Measurements from ENCODE around the gene STK39.

Gene STK39

DNA sequence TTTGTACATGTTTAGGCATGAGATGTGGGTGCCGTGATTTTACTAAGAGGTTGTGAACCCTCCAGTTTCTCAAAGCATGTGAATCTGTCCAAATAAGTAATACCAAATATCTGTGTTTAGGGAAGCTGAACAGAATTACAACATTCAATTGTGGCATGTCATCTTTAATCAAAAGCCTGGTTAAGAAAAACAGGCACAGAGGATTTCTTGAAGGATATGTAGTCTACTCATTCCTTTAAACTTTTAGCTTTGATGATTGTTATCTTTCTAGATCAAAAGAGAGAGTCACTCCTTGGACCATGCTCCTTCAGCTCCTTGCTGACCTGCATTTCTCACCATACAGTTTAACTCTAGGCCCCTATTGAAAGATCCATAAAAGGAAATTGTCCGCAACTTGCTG, 296.8 kb downstream of the STK39 start:
- POLR2A ChIA-PET, result no interaction called here
- TF ChIP-seq, protein P1, sequence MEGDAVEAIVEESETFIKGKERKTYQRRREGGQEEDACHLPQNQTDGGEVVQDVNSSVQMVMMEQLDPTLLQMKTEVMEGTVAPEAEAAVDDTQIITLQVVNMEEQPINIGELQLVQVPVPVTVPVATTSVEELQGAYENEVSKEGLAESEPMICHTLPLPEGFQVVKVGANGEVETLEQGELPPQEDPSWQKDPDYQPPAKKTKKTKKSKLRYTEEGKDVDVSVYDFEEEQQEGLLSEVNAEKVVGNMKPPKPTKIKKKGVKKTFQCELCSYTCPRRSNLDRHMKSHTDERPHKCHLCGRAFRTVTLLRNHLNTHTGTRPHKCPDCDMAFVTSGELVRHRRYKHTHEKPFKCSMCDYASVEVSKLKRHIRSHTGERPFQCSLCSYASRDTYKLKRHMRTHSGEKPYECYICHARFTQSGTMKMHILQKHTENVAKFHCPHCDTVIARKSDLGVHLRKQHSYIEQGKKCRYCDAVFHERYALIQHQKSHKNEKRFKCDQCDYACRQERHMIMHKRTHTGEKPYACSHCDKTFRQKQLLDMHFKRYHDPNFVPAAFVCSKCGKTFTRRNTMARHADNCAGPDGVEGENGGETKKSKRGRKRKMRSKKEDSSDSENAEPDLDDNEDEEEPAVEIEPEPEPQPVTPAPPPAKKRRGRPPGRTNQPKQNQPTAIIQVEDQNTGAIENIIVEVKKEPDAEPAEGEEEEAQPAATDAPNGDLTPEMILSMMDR (IDR thresholded peaks at IDR 0.05; ENCODE audit: insufficient read depth, low read length, missing control alignments), result no peak
- no peak overlapping the region for H3K4me3 ChIP-seq (ENCODE audit: low read depth, low read length)
- CTCF ChIA-PET, result interaction anchor here (0.7 to 1.2 kb wide), 2 partner anchors 162 to 168 kb away, joined by 3 read pairs; no protein-coding TSS in a partner anchor
- DNase-seq (ENCODE audit: low read depth, low spot score), result no peak

DNA sequence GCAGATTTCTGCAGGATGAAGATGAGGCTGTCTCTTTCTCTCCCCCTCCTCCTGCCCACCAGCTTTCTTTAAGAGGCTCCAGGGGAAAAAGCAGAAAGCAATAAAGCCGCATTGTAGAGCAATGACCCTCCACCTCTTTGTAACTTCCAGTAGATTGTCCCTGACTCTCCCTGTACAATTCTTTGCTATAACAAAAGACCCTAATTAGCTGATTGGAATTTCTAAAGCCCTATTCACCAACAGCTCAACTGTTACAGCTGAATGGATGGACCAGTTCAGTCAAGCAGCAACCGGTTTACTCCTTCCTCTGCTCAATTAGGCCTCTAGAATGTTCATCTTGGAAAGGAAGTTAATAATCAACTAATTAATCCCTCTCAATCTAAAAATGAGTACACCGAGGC, 301.0 kb downstream of the STK39 start:
- no peak for DNase-seq (ENCODE audit: low read depth, low spot score)
- POLR2A ChIA-PET, result no interaction called here
- CTCF ChIA-PET, result interaction anchor here (1.1 to 1.9 kb wide), 2 partner anchors 19 to 173 kb away, joined by 3 to 7 read pairs; no protein-coding TSS in a partner anchor

DNA sequence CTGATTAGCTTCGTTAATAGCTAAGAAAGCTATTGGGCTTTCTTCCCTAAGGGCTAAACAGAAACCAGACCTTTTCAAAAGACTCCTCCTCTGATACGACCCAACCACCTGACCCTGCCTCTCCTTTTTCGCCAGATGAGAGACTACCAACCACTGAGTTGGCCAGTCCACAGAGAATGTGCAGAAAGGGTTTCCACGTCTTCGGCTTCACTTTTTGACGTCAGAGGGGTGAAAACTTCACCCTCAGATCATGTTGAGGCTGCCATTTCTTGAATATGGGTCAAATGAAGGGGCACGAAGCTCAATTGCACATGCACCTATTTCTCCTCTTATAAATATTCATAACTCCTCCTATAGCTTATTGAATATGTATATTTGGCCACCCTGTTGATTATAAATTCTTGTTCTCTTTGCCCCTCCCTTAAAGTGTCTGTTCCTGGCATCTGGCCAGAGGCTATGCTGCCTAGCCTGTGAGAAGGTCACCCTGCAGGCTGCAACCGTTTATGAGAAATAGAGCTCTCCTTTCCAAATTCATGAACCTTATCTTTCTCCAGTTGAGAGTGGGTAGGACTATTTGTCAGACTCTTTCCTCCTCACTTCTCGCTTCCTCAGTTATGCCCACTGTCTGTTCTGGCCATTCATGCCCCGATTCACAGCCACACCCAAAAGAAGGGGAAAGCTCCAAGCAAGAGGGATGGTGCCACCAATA, 301.6 kb downstream of the STK39 start:
- ChIA-PET CTCF (interaction anchor here (1.1 to 1.9 kb wide), 2 partner anchors 20 to 173 kb away, joined by 3 to 7 read pairs; no protein-coding TSS in a partner anchor), POLR2A (no interaction called here)
- TF ChIP-seq, protein P1 (IDR thresholded peaks at IDR 0.05; ENCODE audit: insufficient read depth, low read length, missing control alignments), result no peak
- no peak for DNase-seq (ENCODE audit: low read depth, low spot score)
- H3K4me3 ChIP-seq (ENCODE audit: low read depth, low read length), result no peak overlapping the region

More for the DNA sequence above, 301.0 kb downstream of the STK39 start:
- no peak overlapping the region for H3K4me3 ChIP-seq (ENCODE audit: low read depth, low read length)
- TF ChIP-seq, protein P1 (IDR thresholded peaks at IDR 0.05; ENCODE audit: insufficient read depth, low read length, missing control alignments), result no peak

DNA sequence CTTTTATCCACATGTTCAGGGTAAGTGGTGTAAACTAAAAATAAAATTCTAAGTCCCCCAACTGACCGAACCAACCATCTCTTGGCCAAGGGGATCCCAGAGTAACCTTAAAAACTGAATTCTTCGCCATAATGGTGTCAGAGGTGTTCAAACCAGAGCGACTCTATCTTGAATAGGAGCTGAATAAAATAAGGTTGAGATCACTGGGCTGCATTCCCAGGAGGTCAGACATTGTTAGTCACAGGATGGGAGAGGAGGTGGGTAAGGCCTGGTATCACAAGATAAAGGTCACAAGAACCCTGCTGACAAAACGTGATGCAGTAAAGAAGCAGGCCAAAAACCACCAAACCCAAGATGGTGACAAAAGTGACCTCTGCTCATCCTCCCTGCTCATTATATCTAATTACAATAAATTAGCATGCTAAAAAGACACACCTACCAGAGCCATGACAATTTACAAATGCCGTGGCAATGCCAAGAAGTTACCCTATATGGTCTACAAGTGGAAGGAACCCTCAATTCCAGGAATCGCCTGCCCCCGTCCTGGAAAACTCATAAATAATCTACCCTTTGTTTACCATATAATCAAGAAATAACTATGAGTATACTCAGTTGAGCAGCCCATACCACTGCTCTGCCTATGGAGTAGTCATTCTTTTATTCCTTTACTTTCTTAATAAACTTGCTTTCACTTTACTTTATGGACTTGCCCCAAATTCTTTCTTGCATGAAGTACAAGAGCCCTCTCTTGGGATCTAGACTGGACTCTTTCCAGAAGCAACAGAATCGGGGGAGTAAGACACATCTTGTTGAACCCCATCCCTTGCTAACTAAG, 302.4 kb downstream of the STK39 start:
- CTCF ChIA-PET, result interaction anchor here (1.1 to 2.4 kb wide), 2 partner anchors 20 to 174 kb away, joined by 3 to 7 read pairs; no protein-coding TSS in a partner anchor
- TF ChIP-seq, protein P1 (IDR thresholded peaks at IDR 0.05; ENCODE audit: insufficient read depth, low read length, missing control alignments), result no peak
- DNase-seq (ENCODE audit: low read depth, low spot score), result no peak
- no peak overlapping the region for H3K4me3 ChIP-seq (ENCODE audit: low read depth, low read length)
- POLR2A ChIA-PET, result no interaction called here

DNA sequence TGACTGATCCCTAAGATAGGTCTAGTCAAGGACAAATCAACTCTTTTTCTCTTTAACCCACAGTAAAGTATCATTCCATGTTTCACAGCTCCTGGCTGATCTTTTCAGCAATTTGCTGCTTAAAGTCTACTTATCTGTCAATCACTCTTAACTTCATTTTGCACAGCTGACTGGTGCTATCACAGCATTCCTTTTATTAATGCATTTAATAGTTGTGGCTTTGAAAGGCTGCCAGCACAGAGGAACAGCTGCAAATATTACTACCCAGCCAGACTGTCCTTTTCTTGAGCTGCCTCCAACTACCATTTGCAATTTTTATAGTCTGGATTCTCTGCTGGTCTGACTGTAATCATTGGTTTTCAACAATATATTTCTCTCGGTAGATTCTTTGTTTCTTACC, 303.5 kb downstream of the STK39 start:
- POLR2A ChIA-PET, result no interaction called here
- no peak for DNase-seq (ENCODE audit: low read depth, low spot score)
- H3K4me3 ChIP-seq (ENCODE audit: low read depth, low read length), result no peak overlapping the region
- CTCF ChIA-PET, result interaction anchor here (2.4 kb wide), 1 partner anchor 175 kb away, joined by 7 read pairs; no protein-coding TSS in a partner anchor
- TF ChIP-seq, protein P1 (IDR thresholded peaks at IDR 0.05; ENCODE audit: insufficient read depth, low read length, missing control alignments), result no peak

DNA sequence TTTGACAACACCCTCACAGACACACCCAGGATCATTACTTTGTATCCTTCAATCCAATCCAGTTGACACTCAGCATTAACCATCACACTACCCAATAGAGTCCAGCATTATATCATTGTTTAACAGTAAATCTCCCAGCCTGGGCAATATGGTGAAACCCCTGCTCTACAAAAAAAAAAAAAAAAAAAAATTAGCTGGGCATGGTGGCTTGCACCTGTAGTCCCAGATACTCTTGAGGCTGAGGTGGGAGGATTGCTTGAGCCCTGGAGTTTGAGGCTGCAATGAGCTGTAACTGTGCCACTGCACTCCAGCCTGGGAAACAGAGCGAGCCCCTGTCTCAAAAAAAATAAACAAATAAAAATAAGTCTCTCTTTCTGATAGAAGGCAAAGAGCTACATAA, 304.0 kb downstream of the STK39 start:
- POLR2A ChIA-PET, result no interaction called here

More for the DNA sequence above, 304.0 kb downstream of the STK39 start:
- H3K4me3 ChIP-seq (ENCODE audit: low read depth, low read length), result no peak overlapping the region
- TF ChIP-seq, protein P1 (IDR thresholded peaks at IDR 0.05; ENCODE audit: insufficient read depth, low read length, missing control alignments), result no peak
- DNase-seq (ENCODE audit: low read depth, low spot score), result no peak
- CTCF ChIA-PET, result interaction anchor here (2.4 kb wide), 1 partner anchor 175 kb away, joined by 7 read pairs; no protein-coding TSS in a partner anchor
